Left hindlimb (tissue), 1 donor: ENCODE measurements around the gene TMEM116.
A peak's percentile ranks its signal among the peaks of the same experiment; 100 is the strongest.
"Not testable (repeated sequence)": the region's sequence is repeated elsewhere in the genome, so short reads cannot be mapped to it uniquely, and the experiment has no call there.

ENCODE experiments used
- DNase-seq: peaks from one replicate; pipeline ENCODE4 v3.0.0-alpha.2; 2018

TMEM116 gene

GRCh38 chr12:112012775-112013600 lies at the start of gene TMEM116, which contains the start of gene ERP29:
TSS of gene TMEM116 (minus strand) at chr12:112013165. CDS start at chr12:112005270, 7,895 bp downstream.
TSS of gene ERP29 (plus strand) at chr12:112013426. CDS start at chr12:112013466, 40 bp downstream.
- DNase-seq, result peak; percentile 100

GRCh38 chr12:112061137-112061536 lies 48.2 kb upstream of the TMEM116 start:
- no peak for DNase-seq

- DNase-seq, result no peak
Observed at GRCh38 chr12:112049351-112049750, 36.4 kb upstream of the TMEM116 start.

GRCh38 chr12:112046003-112046402 lies 33.0 kb upstream of the TMEM116 start:
- DNase-seq, result no peak

GRCh38 chr12:112036614-112037013 lies 23.6 kb upstream of the TMEM116 start:
- not testable (repeated sequence) for DNase-seq

GRCh38 chr12:112035219-112035785 lies 22.3 kb upstream of the TMEM116 start:
- DNase-seq, result no peak

GRCh38 chr12:112032292-112032691 lies 19.3 kb upstream of the TMEM116 start:
- DNase-seq, result no peak

- no peak for DNase-seq
Observed at GRCh38 chr12:112031472-112031871, 18.5 kb upstream of the TMEM116 start.

GRCh38 chr12:112029301-112029700 lies 16.3 kb upstream of the TMEM116 start:
- DNase-seq, result no peak

- no peak for DNase-seq
Observed at GRCh38 chr12:112025808-112026375, 12.9 kb upstream of the TMEM116 start.

- no peak for DNase-seq
Observed at GRCh38 chr12:112023759-112024396, 10.9 kb upstream of the TMEM116 start.

- DNase-seq, result no peak
Observed at GRCh38 chr12:112022241-112023016, 9.5 kb upstream of the TMEM116 start.

- no peak for DNase-seq
Observed at GRCh38 chr12:112020947-112021457, 8.0 kb upstream of the TMEM116 start.

GRCh38 chr12:112018571-112019237 lies 5.7 kb upstream of the TMEM116 start:
- no peak for DNase-seq

- DNase-seq, result no peak
Observed at GRCh38 chr12:112017041-112017440, 4.1 kb upstream of the TMEM116 start.

GRCh38 chr12:112015938-112016337 lies 3.0 kb upstream of the TMEM116 start:
- no peak for DNase-seq

GRCh38 chr12:112013601-112014402 lies 837 bp upstream of the TMEM116 start:
- DNase-seq, result peak; percentile 39

- DNase-seq, result no peak
Observed at GRCh38 chr12:112011685-112012084, 1.3 kb downstream of the TMEM116 start.

GRCh38 chr12:112010415-112011344 lies 2.3 kb downstream of the TMEM116 start:
- DNase-seq, result no peak

GRCh38 chr12:112009596-112009995 lies 3.4 kb downstream of the TMEM116 start:
- DNase-seq, result not testable (repeated sequence)
